Activated CD8-positive, alpha-beta T cell treated with anti-CD3 and anti-CD28 coated beads, Interleukin-2, amount 10 ng/mL, durations not matched to agents 7 days and 5 days (primary cell): ENCODE results near the gene HNRNPUL2. TPM values are rescaled to one million over a fixed set of nuclear protein-coding genes. Genes with fewer than 3 reads are reported as not detected.
"Not testable (repeated sequence)": the region's sequence is repeated elsewhere in the genome, so short reads cannot be mapped to it uniquely, and the experiment has no call there.

ENCODE experiments used
- ATAC-seq: fragments of 150-1000 bp; cut with Tn5 transposase; one replicate; pipeline ENCODE4 v1.10.0; 2021; ENCODE audit warnings: moderate library complexity
- CTCF ChIA-PET: fragments of 350-600 bp; sonication (Branson Sonifier 250); formaldehyde crosslinking; loops from one replicate; lab custom pipeline; 2021; ENCODE audit warnings: antibody characterized with exemption; lab: Charles Lee
- POLR2A ChIA-PET: fragments of 350-600 bp; sonication (Branson Sonifier 250); formaldehyde crosslinking; loops from one replicate; lab custom pipeline; 2021; ENCODE audit warnings: antibody characterized with exemption; lab: Charles Lee
- DNase-seq: peaks from one replicate; pipeline ENCODE4 v3.0.0-alpha.2; 2020
- H3K27ac Mint-ChIP-seq: one replicate; pipeline ENCODE4 v1.8.0; 2021; ENCODE audit warnings: mild to moderate bottlenecking, mixed read lengths
- H3K27me3 Mint-ChIP-seq: one replicate; pipeline ENCODE4 v1.8.0; 2021; ENCODE audit warnings: low read depth, mixed read lengths
- H3K36me3 Mint-ChIP-seq: one replicate; pipeline ENCODE4 v1.8.0; 2021; ENCODE audit warnings: low read depth, mixed read lengths
- H3K4me1 Mint-ChIP-seq: one replicate; pipeline ENCODE4 v1.8.0; 2021; ENCODE audit warnings: low read depth, mixed read lengths
- H3K4me3 Mint-ChIP-seq: one replicate; pipeline ENCODE4 v1.8.0; 2021; ENCODE audit warnings: mild to moderate bottlenecking, mixed read lengths
- H3K9me3 Mint-ChIP-seq: one replicate; pipeline ENCODE4 v1.8.0; 2022; ENCODE audit warnings: mixed read lengths; ENCODE audit not compliant: insufficient read depth
- total RNA-seq, 2 experiments: library from RNA; stranded (reverse); gene quantifications; one replicate each; pipeline ENCODE4 v1.2.3, GENCODE V29; 2021

HNRNPUL2 gene
- 10 to 100 TPM; 65.4 to 67.0 TPM for total RNA-seq

GRCh38 chr11:62727165-62727871 is at the start of gene HNRNPUL2:
HNRNPUL2 (minus strand) TSS chr11:62727457; CDS start chr11:62727156, 301 bp downstream.
- Mint-ChIP-seq H3K4me1 (peaks cover 46% of the 10 kb centered on the region), H3K27ac (peak within 1 kb of the TSS; percentile 96), H3K27me3 (no peaks in the 10 kb centered on the region), H3K9me3 (no peaks in the 10 kb centered on the region), H3K4me3 (peak within 1 kb of the TSS; percentile 94), H3K36me3 (peaks cover 61% of the 10 kb centered on the region)
- ChIA-PET POLR2A (interaction anchor here (0.6 to 7.7 kb wide), 23 partner anchors 8 to 154 kb away, joined by 3 to 123 read pairs (median 6); partner anchors contain the start of genes BSCL2, C11orf98, CSKMT and GANAB), CTCF (interaction anchor here (0.6 to 2.3 kb wide), 24 partner anchors 10 to 154 kb away, joined by 3 to 12 read pairs (median 4); partner anchors contain the start of genes BSCL2, C11orf98, CSKMT and GNG3)
- DNase-seq (peak; percentile 99), ATAC-seq (peak; percentile 87)

GRCh38 chr11:62775646-62776045 is 48.4 kb upstream of the HNRNPUL2 start:
- Mint-ChIP-seq H3K36me3 (peaks cover 32% of the 10 kb centered on the region), H3K9me3 (no peaks in the 10 kb centered on the region), H3K4me3 (no peak overlapping the region), H3K27me3 (no peaks in the 10 kb centered on the region), H3K4me1 (peaks cover 24% of the 10 kb centered on the region), H3K27ac (no peak overlapping the region)
- ChIA-PET POLR2A (interaction anchor here (0.7 to 1.4 kb wide), 7 partner anchors 12 to 81 kb away, joined by 3 to 8 read pairs (median 3); partner anchors contain the start of genes HNRNPUL2, TMEM179B and ZBTB3), CTCF (interaction anchor here (0.9 to 14.2 kb wide), 5 partner anchors 11 to 105 kb away, joined by 3 to 144 read pairs (median 4); partner anchors contain the start of genes POLR2G, SLC3A2 and TMEM179B)
- no peak for ATAC-seq
- DNase-seq: no peak

- ChIA-PET POLR2A (interaction anchor here (1.1 to 3.9 kb wide), 4 partner anchors 12 to 82 kb away, joined by 3 to 34 read pairs (median 6); partner anchors contain the start of genes TMEM179B and ZBTB3), CTCF (interaction anchor here (0.9 to 14.2 kb wide), 4 partner anchors 12 to 89 kb away, joined by 3 to 144 read pairs (median 6); partner anchors contain the start of genes POLR2G and TMEM179B)
- no peak overlapping the region for H3K27ac Mint-ChIP-seq
Measured at GRCh38 chr11:62774407-62774806, 47.1 kb upstream of the HNRNPUL2 start.

GRCh38 chr11:62771144-62772021 is 44.1 kb upstream of the HNRNPUL2 start, which contains the start of gene TAF6L:
TAF6L (plus strand) TSS chr11:62771396; CDS start chr11:62775784, 4,388 bp downstream.
- peak; percentile 96 for DNase-seq
- Mint-ChIP-seq H3K4me1 (peaks cover 27% of the 10 kb centered on the region), H3K36me3 (peaks cover 26% of the 10 kb centered on the region), H3K27me3 (no peaks in the 10 kb centered on the region), H3K27ac (peak within 1 kb of the TSS; percentile 93), H3K4me3 (peak within 1 kb of the TSS; percentile 91), H3K9me3 (no peaks in the 10 kb centered on the region)
- CTCF ChIA-PET: interaction anchor here (0.9 to 14.2 kb wide), 13 partner anchors 10 to 179 kb away, joined by 3 to 144 read pairs (median 5); partner anchors contain the start of genes HNRNPUL2, POLR2G, SLC3A2 and TMEM179B
- peak; percentile 91 for ATAC-seq
- POLR2A ChIA-PET: interaction anchor here (0.6 to 4.2 kb wide), 14 partner anchors 10 to 805 kb away, joined by 3 to 54 read pairs (median 6); partner anchors contain the start of genes C11orf98, CSKMT, INTS5 and POLR2G

More at GRCh38 chr11:62774407-62774806, 47.1 kb upstream of the HNRNPUL2 start:
- no peak for DNase-seq
- Mint-ChIP-seq H3K27me3 (no peaks in the 10 kb centered on the region), H3K4me3 (no peak overlapping the region), H3K4me1 (peaks cover 36% of the 10 kb centered on the region), H3K9me3 (no peaks in the 10 kb centered on the region), H3K36me3 (peaks cover 33% of the 10 kb centered on the region)
- ATAC-seq: no peak

GRCh38 chr11:62770778-62771143 is 43.5 kb upstream of the HNRNPUL2 start:
- H3K27ac Mint-ChIP-seq: peak overlapping the region; percentile 93
- ChIA-PET POLR2A (interaction anchor here (0.6 to 4.2 kb wide), 11 partner anchors 9 to 805 kb away, joined by 3 to 54 read pairs (median 6); partner anchors contain the start of genes C11orf98, CSKMT, POLR2G and SLC3A2), CTCF (interaction anchor here (0.9 to 14.2 kb wide), 9 partner anchors 9 to 178 kb away, joined by 3 to 144 read pairs (median 5); partner anchors contain the start of genes HNRNPUL2, POLR2G, SLC3A2 and TMEM179B)
- peaks cover 24% of the 10 kb centered on the region for H3K36me3 Mint-ChIP-seq
- ATAC-seq (peak; percentile 21), DNase-seq (no peak)
- no peaks in the 10 kb centered on the region for H3K27me3 Mint-ChIP-seq
- peaks cover 27% of the 10 kb centered on the region for H3K4me1 Mint-ChIP-seq
- no peaks in the 10 kb centered on the region for H3K9me3 Mint-ChIP-seq
- peak overlapping the region; percentile 91 for H3K4me3 Mint-ChIP-seq

- Mint-ChIP-seq H3K27ac (peak overlapping the region; percentile 84), H3K4me1 (peaks cover 17% of the 10 kb centered on the region), H3K4me3 (peak overlapping the region; percentile 83)
- DNase-seq, H3K27me3 Mint-ChIP-seq, ATAC-seq, H3K36me3 Mint-ChIP-seq, H3K9me3 Mint-ChIP-seq: not testable (repeated sequence)
- ChIA-PET CTCF (interaction anchor here (0.8 to 2.9 kb wide), 7 partner anchors 10 to 121 kb away, joined by 3 to 29 read pairs (median 6); partner anchors contain the start of genes C11orf98, CSKMT, HNRNPUL2 and TAF6L), POLR2A (interaction anchor here (1.0 to 3.3 kb wide), 9 partner anchors 8 to 120 kb away, joined by 3 to 32 read pairs (median 15); partner anchors contain the start of genes C11orf98, CSKMT, HNRNPUL2 and SLC3A2)
Measured at GRCh38 chr11:62760867-62761227, 33.6 kb upstream of the HNRNPUL2 start.

- Mint-ChIP-seq H3K36me3 (peaks cover 5% of the 10 kb centered on the region), H3K4me3 (no peak overlapping the region), H3K4me1 (peaks cover 24% of the 10 kb centered on the region), H3K27ac (no peak overlapping the region), H3K9me3 (no peaks in the 10 kb centered on the region), H3K27me3 (no peaks in the 10 kb centered on the region)
- CTCF ChIA-PET: interaction anchor here (0.9 to 2.3 kb wide), 4 partner anchors 11 to 77 kb away, joined by 3 to 10 read pairs (median 4); no protein-coding TSS in a partner anchor
- DNase-seq (no peak), ATAC-seq (no peak)
- POLR2A ChIA-PET: interaction anchor here (0.6 to 2.2 kb wide), 4 partner anchors 20 to 83 kb away, joined by 3 to 9 read pairs (median 3); partner anchors contain the start of genes BSCL2, GNG3 and STX5
Measured at GRCh38 chr11:62757846-62758788, 30.9 kb upstream of the HNRNPUL2 start.

- Mint-ChIP-seq H3K4me3 (peak overlapping the region; percentile 94), H3K27me3 (no peaks in the 10 kb centered on the region), H3K9me3 (no peaks in the 10 kb centered on the region), H3K27ac (peak overlapping the region; percentile 10), H3K36me3 (peaks cover 7% of the 10 kb centered on the region), H3K4me1 (peaks cover 22% of the 10 kb centered on the region)
- DNase-seq (no peak), ATAC-seq (no peak)
- CTCF ChIA-PET: interaction anchor here (2.2 to 3.8 kb wide), 3 partner anchors 13 to 32 kb away, joined by 14 to 47 read pairs (median 22); partner anchors contain the start of genes TMEM179B and TTC9C
- POLR2A ChIA-PET: interaction anchor here (1.3 to 4.8 kb wide), 5 partner anchors 14 to 100 kb away, joined by 3 to 48 read pairs (median 14); partner anchors contain the start of gene TMEM179B
Measured at GRCh38 chr11:62755086-62755615, 27.9 kb upstream of the HNRNPUL2 start.
